HG02938 (cell line): ENCODE data around the gene APOLD1.
"Not testable (repeated sequence)": the region's sequence is repeated elsewhere in the genome, so short reads cannot be mapped to it uniquely, and the experiment has no call there.

Source experiments
- ATAC-seq: cut with Tn5 transposase; IDR thresholded peaks from one replicate; pipeline ENCODE4 v1.9.1; 2021; ENCODE audit warnings: mild to moderate bottlenecking, moderate library complexity; ENCODE audit not compliant: unreplicated experiment

The APOLD1 gene

GRCh38 chr12:12786351-12786705 lies 869 bp downstream of the APOLD1 start:
- ATAC-seq = peak; percentile 15

DNA sequence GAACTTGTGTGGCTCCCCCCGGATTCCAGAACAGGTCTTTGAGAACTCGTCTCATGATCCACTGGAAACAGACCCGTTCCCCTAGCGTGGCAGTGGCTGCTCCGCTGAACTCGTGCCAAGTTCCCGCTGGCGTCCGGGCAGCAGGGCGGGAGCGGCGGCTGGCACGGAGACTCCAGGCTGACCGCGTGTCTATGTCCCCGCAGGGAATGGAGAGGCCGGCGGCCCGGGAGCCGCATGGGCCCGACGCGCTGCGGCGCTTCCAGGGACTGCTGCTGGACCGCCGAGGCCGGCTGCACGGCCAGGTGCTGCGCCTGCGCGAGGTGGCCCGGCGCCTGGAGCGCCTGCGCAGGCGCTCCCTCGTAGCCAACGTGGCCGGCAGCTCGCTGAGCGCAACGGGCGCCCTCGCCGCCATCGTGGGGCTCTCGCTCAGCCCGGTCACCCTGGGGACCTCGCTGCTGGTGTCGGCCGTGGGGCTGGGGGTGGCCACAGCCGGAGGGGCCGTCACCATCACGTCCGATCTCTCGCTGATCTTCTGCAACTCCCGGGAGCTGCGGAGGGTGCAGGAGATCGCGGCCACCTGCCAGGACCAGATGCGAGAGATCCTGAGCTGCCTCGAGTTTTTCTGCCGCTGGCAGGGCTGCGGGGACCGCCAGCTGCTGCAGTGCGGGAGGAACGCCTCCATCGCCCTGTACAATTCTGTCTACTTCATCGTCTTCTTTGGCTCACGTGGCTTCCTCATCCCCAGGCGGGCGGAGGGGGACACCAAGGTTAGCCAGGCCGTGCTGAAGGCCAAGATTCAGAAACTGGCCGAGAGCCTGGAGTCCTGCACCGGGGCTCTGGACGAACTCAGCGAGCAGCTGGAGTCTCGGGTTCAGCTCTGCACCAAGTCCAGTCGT lies 1.5 kb downstream of the APOLD1 start:
- peak; percentile 71 for ATAC-seq

GRCh38 chr12:12788131-12788530 lies 2.7 kb downstream of the APOLD1 start:
- ATAC-seq = no peak

- peak; percentile 51 for ATAC-seq
Measured at GRCh38 chr12:12788675-12789368, 3.4 kb downstream of the APOLD1 start.

DNA sequence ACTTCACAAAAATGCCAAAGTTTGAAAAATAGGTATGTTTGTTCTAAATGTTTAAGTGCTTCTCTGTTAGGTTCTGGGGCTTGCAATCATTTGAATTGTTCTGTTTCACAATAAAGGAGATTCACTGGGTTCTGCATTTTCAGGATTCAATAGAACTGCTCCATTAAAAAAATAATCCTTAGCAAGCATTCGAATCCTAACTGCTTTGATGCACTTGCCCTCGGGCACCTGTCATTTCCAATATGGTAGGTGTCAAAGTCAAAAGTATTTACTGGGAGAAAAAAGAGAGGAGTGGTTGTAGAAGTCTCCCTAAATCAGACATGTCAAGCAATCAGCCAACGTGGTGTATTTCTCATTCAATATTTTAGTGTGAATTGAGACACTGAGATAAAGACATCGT lies 5.5 kb downstream of the APOLD1 start:
- ATAC-seq = no peak

GRCh38 chr12:12791756-12792369 lies 6.4 kb downstream of the APOLD1 start:
- no peak for ATAC-seq

GRCh38 chr12:12792421-12792820 lies 7.0 kb downstream of the APOLD1 start:
- no peak for ATAC-seq

GRCh38 chr12:12794686-12795085 lies 9.2 kb downstream of the APOLD1 start:
- no peak for ATAC-seq

- ATAC-seq = no peak
Measured at GRCh38 chr12:12796171-12796570, 10.7 kb downstream of the APOLD1 start.

DNA sequence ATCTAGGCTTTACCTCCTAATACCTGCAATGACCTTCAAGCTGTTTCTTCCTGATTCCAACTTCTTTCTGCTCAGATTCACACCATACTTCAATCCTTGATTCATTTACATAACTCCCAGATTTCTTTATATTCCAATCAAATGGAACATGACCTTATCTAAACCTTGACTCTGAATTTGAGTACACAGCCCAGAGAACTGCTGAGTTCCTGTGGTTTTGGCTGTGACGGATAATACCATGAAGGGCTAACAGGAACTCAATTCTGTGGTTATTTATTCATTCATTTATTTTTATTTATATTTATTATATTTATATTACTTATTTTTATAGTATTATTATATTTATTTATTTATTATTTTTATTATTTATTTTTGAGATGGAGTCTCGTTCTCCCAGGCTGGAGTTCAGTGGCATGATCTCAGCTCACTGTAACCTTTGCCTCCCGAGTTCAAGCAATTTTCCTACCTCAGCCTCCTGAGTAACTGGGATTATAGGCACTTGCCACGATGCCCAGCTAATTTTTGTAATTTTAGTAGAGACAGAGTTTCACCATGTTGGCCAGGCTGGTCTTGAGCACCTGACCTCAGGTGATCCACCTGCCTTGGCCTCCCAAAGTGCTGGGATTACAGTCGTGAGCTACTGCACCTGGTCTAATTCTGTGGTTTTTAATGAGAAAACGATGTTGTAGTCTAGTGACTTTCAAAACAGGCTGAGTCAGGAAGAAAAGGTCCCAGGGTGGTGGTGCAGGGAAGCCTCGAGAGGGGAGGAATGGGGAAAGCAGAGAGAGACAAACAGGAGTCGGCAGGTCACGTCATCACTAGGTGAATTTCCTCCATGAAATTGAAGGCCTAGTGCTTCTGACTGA lies 11.7 kb downstream of the APOLD1 start:
- ATAC-seq = no peak

GRCh38 chr12:12797794-12798152 lies 12.3 kb downstream of the APOLD1 start:
- no peak for ATAC-seq

DNA sequence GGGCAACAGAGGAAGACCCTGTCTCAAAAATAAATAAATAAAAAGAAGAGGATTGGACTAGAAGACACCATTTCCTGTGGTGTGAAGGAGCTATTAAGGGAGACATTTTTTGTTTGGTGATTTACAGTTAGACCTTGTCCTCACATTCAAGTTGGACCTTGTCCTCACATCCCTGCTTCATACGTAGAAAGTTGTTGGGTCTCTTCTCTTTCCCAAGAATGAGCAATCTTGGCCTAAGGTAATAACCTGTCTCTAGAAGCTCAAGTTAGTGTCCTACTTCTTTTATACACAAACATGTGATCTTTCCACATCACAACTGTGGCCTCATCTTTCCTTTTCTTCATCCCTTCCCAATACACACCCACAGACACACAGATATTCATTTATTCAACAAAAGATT lies 13.0 kb downstream of the APOLD1 start:
- ATAC-seq = no peak

DNA sequence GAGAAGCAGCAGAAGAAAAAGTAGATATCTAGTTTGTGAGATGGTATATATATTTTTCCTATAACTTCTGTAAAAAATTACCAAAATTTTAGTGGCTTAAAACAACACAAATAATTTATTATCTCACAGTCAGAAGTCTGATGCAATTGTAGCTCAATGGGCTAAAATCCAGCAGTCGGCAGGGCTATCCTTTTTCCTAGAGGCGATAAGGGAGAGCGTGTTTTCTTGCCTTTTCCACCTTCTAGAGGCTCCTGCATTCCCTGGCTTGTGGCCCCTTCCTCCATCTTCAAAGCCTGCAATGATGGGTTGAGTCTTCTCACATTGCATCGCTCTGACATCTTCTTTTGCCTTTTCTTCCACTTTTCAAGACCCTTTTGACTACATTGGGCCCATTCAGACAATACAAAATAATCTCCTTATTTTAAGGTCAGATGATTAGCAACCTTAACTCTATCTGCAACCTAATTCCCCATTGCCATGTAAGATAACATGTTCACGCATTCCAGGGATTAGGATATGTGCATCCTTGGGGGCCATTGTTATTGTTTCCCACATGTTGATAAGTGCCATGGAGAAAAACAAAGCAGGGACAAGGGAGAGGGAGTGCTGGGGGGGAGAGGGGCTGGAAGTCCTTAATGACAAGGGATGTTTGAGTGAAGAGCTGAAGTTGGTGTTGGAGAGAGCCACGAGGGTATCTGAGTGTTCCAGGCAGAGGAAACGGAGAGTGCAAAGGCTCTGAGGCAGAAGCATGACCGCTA lies 13.9 kb downstream of the APOLD1 start:
- ATAC-seq = no peak

- ATAC-seq = no peak
Measured at GRCh38 chr12:12800406-12801180, 15.1 kb downstream of the APOLD1 start.

GRCh38 chr12:12801656-12802055 lies 16.2 kb downstream of the APOLD1 start:
- ATAC-seq = not testable (repeated sequence)

- peak; percentile 70 for ATAC-seq
Measured at GRCh38 chr12:12803186-12803585, 17.7 kb downstream of the APOLD1 start.

GRCh38 chr12:12804011-12804410 lies 18.6 kb downstream of the APOLD1 start:
- ATAC-seq = no peak

DNA sequence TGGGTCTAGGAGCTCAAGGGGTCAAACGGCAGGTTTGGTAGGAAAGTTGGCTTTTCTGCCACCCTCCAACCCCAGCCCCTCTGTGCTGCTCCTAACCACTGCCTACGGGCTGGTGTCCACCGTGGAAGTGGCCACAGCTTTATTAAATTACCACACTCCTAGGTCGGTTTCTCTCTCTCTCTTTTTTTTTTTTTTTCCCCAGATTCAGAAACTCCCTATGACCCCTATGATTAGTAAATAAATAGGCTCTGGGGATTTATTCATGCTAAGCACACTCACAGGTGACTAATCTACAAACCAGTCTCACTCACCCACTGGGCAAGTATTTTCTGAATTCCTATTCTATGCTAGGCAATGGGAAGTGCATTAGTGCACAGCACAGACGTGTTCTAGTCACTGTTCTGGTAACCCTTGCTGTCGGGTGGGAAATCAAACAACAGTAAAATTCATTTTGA lies 19.0 kb downstream of the APOLD1 start:
- no peak for ATAC-seq

DNA sequence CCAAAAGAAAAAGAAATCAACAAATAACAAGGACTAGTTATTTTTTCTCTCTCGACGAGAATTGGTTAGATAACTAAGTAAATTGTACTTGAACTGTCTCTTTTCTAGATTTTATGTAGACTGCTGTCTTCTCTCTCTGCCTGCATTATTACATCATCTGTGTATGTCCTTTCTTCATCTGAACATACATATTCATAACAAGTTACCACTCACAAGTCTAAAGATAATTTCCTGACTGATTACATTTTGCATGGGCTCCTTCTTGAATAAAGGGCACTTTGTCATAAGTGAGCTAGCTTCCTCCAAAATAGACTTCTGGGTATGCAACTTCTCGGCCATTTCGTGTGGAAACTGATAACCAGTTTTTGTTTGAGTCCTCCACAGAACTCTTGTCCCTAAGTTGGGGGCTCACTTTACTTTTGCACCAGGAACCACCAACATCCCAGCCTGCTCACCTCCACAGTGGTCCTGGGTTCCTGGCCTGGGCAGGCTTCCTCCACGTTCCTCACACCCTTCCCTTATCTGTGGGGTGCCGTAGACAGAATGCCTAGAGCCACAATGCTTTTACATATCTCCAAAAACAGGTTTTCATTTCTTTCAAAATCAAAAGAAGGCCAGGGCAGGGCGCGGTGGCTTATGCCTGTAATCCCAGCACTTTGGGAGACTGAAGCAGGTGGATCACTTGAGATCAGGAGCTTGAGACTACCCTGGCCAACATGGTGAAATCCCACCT lies 21.5 kb downstream of the APOLD1 start:
- no peak for ATAC-seq
